GM21825 (cell line): ENCODE data around the gene HDGFL2.

Source experiments
- ATAC-seq: cut with Tn5 transposase; IDR thresholded peaks from one replicate; pipeline ENCODE4 v1.9.1; 2021; ENCODE audit warnings: mild to moderate bottlenecking, moderate library complexity; ENCODE audit not compliant: unreplicated experiment

HDGFL2 gene

GRCh38 chr19:4444765-4445741 is 27.0 kb upstream of the HDGFL2 start:
- ATAC-seq = no peak

- no peak for ATAC-seq
Observed at GRCh38 chr19:4445963-4446703, 26.0 kb upstream of the HDGFL2 start.

- no peak for ATAC-seq
Observed at GRCh38 chr19:4446704-4447200, 25.3 kb upstream of the HDGFL2 start.

GRCh38 chr19:4447327-4448146 is 24.6 kb upstream of the HDGFL2 start:
- ATAC-seq = no peak

DNA sequence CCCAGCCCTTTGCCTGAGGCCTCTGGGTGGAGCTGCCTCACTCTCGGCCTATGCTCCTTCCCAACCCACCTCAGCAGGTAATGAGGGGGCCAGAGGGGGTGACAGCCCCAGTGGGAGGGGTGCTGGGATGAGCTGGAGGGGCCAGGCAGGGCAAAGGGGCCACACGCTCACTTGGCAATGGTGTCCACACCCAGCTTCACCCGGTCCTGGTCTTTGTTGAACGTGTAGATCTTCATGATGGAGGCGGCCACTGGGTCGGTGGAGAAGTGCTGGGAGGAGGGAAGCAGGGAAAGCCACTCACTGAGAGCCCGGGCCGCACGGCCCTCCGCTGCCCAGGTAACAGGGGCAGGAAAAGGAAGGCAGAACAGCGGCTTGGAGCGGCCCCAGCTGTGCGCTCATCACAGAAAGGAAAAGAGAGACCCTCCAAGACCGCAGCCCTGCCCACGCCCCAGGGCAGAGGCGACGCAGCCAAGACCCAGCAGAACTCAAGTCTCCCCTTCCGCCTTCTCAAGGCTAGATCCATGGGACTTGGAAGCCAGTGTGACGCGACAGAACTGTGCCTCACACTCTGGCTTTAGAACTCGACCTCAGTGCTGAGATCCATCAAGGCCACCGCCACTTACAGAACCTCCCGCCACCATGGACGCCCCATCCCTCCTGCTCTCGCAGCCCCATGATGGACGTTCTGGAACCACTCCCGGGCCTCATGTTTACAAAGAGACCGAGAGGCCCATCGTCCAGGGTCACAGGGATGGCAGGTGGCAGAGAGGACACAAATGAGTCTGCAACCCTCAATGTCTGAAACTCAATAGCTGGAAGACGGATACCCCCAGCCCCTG is 23.7 kb upstream of the HDGFL2 start:
- no peak for ATAC-seq

DNA sequence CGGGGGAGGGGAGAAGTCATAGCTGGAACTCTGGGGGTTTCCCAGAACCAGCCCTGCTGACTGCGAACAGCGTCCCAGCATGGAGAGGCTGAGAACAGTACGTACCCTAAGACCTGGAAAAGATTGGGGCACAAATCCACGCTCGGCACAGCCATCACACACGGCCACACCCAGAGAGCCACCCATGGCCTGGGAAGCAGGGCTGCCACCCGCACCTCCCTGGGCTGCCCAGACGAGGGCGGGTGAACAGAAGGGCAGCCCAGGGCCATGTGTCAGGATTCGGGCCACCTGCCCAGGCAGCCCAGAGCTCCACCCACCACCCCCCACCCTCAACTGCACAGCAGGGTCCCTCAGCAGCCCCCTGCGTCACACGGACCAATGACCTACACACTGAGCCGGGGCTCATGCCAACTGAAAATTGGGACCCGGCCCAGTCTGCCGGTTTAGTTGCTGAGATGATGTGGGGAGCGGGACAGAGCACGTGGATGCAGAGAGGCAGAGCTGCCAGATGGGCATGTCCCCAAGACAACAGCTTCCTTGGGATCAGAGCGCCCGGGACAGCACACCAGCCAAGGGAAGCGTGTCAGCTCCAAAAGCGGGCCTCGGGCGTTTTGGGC is 23.0 kb upstream of the HDGFL2 start:
- ATAC-seq = no peak

GRCh38 chr19:4449639-4450028 is 22.5 kb upstream of the HDGFL2 start:
- ATAC-seq = no peak

GRCh38 chr19:4452230-4452990 is 19.7 kb upstream of the HDGFL2 start:
- no peak for ATAC-seq

DNA sequence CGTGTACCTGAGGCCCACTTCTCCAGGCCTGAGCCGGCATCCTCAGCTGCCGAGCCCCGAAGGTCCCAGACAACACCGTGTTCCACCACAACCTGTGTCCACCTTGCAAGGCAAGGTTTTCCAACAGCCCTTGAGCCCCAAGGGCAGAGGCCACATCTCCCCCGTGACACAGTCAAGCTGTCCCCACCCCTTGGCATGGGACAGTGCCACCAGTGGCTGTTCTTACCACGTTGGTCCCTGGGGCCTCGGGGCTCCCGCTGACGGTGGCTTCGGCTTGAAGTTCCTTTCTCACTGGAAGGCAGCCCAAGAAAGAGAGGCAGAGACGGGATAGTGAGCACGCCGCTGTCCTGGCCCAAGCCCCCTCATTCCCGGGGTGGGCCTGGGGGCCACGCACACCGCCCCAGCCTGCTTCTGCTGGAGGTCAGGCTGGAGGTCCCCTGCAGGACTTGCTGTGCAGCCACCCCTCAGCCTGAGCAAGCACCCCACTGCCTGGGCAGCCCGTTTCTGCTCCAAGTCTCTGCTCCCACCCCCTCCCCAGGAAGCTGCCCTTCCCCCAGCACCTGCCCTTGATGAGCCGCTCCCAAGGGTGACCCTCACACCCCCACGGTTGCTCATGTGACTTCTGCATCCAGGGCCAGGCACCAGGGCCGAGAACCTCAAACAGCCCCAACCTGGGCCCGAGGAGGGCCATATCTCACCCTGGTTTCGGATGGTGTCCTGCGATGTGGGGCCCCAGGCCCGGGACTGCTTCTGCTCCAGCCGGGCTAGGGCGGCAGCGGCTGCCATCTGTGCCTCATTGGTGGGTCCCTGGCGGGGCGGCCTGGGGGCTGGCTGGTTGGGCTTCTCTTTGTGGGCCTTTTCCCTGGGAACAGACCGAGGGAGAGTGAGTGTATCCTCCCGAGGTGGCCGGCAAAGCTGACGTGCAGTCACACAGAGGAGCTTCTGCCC is 18.6 kb upstream of the HDGFL2 start:
- ATAC-seq = no peak

DNA sequence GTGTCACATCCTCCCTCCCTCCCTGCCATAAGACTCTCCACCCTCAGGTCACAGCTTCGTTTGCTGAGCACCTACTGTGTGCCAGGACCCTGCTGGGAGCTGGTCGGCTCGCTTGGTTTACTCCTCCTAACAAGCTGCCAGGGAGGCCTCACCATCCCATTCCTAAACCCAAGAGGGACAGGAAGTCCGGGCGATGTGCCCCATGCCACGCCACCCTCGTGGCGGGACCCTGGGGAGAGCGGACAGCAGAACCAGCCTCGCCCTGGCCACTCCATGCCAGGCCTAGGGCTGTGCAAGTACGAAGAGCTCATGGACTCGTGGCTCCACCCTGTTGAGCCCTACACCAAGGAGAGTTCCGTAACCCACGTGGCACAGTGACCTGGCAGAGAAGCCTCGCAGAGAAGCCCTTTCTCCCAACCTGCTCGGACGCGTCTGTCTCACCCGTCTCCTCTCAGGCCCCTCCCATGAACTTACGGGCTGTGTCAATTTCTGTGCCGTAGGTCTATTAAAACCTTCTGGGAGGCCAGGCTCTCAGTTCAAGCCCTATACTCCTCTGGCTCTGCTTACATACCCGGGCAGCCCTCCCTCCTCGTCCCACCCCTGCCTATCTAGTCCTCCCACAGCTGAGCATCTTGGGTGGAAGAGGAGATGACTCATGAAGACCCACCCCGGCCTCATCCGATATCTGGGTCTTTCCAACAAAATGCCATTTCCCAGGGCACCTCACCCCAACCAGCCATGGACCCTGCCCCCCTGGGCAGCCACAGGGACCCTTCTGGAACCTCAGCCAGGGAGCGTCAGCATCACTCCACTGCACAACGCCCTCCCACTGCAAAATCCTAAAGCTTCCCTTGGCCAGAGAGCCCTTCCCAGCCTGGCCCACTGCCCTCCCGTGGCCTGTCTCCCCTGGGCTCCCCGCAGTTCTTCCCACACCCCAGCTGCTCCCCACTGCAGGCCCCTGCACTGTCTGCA is 17.1 kb upstream of the HDGFL2 start:
- no peak for ATAC-seq

DNA sequence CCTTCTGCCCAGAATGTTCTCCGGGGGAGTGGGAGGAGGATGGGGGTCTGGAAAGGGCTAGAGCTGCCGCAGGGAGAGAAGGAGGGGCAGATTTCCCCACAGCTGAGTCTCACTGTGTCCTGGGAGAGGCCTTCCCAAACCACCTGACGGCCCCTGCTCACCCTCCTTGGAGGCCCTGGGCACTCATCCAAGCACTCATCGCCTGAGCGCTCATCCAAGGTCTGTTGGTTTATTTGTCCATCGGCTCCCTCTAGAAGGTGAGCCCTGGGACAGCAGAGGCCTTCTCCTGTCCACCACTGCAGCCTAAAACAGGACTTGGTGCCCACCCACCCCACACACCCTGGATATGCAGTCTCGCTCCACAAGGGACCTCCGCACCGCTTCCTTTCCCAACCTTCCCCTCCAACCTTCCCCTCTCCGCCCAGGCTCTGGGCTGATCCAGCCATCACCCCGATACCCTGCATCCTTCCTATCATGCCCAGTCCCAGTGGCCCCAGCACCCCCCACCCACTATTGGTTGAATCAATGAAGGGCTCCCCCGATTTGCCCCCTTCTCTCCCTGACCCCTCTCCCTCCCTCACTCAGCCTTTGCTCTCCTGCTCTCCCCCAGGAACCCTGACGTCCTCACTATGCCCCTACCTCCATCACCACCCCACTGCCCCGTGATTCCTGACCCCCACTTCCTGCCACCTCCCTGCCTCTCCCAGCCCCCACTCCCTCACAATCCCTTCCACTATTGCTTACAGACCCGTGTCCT is 16.2 kb upstream of the HDGFL2 start:
- no peak for ATAC-seq

- no peak for ATAC-seq
Observed at GRCh38 chr19:4456476-4456842, 15.6 kb upstream of the HDGFL2 start.

- ATAC-seq = peak; percentile 3
Observed at GRCh38 chr19:4456843-4457653, 15.0 kb upstream of the HDGFL2 start.

GRCh38 chr19:4457654-4458395 is 14.3 kb upstream of the HDGFL2 start, which contains the start of gene UBXN6:
TSS of gene UBXN6 (minus strand) at chr19:4457794. CDS start at chr19:4457697, 97 bp downstream.
- ATAC-seq = peak; percentile 82
